Tongue (tissue), 2 donors: ENCODE measurements around the gene BCL3. TPM values are rescaled to one million over a fixed set of nuclear protein-coding genes. Genes with fewer than 3 reads are reported as not detected.

ENCODE experiments used
- DNase-seq: peaks from one replicate; pipeline ENCODE4 v3.0.0-alpha.2; 2015
- total RNA-seq: library from RNA; depleted of rRNA; stranded (reverse); fragments of >200 nt; gene quantifications from one replicate; pipeline ENCODE4 v1.2.3, GENCODE V29; 2014

Gene BCL3
- total RNA-seq, 1 donor from 2014 or later = 8.4 TPM

- DNase-seq = peak; percentile 98
Measured at GRCh38 chr19:44741841-44742329, 6.6 kb upstream of the BCL3 start.

- DNase-seq = no peak
Measured at GRCh38 chr19:44742330-44743061, 6.0 kb upstream of the BCL3 start.

GRCh38 chr19:44744871-44745332 is 3.6 kb upstream of the BCL3 start:
- DNase-seq = no peak

GRCh38 chr19:44745341-44745831 is 3.1 kb upstream of the BCL3 start:
- DNase-seq = peak; percentile 93

DNA sequence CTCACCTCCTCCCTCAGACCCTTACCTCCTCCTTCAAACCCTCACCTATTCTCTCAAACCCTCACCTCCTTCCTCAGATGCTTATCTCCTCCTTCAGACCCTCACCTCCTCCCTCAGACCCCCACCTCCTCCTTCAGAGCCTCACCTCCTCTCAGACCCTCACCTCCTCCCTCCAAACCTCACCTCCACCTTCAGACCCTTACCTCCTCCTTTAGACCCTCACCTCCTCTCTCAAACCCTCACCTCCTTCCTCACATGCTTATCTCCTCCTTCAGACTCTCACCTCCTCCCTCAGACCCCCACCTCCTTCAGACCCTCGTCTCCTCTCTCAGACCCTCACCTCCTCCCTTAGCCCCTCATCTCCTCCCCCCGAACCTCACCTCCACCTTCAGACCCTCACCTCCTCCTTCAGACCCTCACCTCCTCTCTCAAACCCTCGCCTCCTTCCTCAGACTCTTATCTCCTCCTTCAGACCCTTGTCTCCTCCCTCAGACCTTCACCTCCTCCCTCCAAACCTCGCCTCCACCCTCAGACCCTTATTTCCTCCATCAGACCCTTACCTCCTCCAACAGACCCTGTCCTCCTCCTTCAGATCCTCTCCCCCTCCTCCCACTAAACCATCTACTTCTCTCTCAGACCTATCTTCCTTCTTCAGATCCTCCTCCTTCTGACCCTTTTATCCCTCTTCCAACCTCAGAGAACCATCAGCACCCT is 2.5 kb upstream of the BCL3 start:
- DNase-seq = no peak

DNA sequence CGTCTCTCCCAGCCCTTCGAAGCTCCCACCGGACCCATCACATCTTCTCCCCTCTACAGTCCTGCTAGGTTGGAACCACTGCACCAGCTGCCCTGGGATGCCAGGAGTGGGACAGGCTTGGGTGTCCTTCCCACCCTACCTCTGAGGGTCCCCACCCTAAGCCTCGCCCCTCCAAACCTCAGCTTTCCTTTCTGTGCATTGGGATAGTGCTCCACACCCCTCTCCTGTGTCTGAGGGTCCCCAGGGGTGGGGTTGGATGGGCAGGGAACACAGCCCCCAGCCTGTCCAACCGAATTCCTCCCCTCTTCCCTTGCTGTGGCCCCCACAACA is 1.9 kb upstream of the BCL3 start:
- DNase-seq = no peak

DNA sequence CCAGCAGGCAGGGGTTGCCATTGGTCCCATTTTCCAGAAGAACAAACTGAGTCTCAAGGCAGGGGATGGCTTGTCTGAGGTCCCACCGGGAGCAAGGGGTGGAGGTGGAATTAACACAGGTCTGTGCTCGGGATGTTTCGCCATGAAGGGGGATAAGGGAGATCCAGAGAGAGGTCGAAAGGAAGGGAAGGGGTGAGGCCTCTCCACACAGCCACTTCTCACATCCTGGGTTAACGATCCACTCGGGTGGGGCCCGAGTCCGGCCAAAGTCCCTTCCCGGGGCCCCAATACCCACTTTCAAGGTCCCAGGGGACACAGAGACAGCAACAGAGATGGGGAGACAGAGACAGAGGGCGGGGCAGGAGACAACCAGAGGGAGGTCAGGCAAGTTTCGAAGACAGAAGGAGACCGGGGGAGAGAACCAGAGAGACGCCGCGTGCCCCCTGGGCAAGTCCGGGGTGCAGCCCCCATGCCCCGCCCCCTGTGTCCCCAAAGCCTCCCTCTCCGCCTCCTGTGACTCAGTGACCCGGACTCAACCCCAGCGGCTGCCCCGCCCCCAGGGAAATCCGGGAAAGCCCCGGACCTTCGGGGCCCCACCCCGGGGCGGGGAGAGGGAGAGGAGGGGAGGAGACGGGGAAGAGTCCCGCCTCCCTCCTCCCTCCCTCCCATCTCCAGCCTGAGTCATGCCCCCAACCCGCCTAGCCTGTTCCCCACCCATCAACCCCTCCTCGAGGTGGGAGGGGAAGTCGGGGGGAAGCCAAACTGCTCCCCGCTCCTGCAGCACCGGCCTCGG is 1.4 kb upstream of the BCL3 start:
- peak; percentile 93 for DNase-seq

- DNase-seq = peak; percentile 72
Measured at GRCh38 chr19:44747739-44748425, 626 bp upstream of the BCL3 start.

DNA sequence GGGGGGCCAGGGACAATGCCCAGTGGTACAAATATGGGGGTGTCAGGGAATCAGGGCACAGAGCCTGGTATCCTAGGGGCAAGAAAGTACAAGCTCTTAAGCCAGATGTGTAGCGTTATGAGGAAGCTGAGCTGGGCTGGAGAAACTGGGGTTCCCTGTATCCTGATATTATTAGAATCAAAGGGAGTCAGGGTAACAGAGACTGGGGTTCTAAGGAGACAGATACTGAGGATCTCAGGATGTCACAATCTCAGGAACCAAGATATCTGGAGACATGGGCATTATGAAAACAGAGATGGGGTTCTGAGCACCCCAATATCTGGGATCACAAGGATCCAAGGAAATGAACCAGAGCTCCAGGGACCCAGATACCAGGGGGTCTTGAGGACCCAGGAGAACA is 784 bp downstream of the BCL3 start:
- DNase-seq = no peak

GRCh38 chr19:44749994-44750393 is 1.5 kb downstream of the BCL3 start:
- no peak for DNase-seq

DNA sequence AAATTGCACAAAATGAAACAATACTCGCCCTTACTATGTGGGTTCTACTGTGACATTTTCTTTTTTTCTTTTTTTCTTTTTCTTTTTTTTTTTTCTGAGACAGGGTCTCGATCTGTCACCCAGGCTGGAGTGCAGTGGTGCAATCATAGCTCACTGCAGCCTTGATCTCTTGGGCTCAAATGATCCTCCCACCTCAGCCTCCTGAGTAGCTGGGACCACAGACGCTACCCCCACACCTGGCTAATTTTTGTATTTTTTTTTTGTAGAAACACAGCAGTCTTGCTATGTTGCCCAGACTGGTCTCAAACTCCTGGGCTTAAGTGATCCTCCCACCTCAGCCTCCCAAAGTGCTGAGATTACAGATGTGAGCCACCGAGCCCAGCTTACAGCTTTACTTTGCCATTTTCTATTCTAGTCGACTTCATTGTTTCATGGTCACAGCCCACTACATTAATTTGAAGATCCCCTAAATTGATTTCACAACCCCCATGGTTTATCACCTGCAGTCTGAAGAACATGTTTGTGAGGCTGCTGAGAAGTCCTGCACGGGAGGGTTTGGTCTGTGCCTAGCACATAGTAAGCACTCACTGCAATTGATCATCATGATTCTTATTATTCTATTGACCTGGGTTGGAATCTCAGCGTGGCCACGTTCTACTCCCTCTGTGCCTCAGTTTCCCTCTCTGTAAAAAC is 3.8 kb downstream of the BCL3 start:
- DNase-seq = no peak

DNA sequence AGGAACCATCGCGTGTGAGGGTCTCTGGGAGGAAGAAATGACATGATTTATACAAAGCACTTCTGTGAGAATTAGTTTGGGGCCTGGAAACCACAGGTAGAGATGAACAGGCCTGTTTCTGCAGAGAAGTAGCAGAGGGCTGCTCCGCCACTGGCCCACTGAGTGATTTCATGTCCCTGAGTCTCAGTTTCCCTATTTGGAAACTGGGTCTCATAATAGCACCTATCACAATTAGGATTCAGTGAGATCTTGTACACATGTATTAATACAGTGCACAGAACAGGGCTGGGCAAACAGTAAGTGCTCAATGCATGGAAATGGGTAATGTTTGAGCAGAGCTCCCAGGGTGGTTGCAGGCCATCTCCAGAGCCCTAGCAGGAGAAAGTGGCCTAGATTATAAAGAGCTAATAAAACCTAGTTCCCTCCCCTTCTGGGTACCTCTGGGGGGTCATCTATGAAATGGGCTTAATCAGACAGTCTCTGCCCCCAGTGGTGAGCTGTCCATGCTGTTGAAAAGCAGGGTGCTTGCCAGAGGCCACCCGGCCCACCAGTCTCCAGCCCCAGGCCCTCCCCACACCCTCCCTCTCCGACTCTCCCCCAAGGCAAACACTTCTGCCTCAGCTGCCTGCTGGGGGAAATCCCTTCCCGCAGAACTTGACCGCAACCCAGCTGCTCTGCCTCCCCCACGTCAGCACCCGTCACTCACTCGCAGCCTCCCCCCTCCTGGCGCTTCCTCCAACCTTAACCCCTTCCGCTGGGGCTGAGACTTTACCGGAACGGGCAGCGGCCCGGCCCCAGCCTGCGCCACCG is 4.5 kb downstream of the BCL3 start:
- peak; percentile 92 for DNase-seq

DNA sequence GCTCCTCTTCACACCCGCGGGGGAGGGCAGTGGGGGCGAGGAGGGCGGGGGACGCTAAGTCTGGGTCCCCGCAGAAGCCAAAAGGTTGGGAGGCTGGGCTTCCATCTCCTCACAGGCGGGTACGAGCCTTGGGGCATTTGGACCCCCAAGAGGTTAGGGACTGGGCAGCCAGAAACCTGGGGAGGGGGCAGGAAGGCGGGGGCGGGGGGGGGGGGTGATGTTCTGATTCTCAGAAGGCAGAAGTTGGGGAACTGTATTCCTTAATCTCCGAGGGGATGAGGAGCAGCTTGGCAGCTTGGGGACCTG is 5.1 kb downstream of the BCL3 start:
- no peak for DNase-seq

GRCh38 chr19:44753932-44754749 is 5.6 kb downstream of the BCL3 start:
- DNase-seq = peak; percentile 72

DNA sequence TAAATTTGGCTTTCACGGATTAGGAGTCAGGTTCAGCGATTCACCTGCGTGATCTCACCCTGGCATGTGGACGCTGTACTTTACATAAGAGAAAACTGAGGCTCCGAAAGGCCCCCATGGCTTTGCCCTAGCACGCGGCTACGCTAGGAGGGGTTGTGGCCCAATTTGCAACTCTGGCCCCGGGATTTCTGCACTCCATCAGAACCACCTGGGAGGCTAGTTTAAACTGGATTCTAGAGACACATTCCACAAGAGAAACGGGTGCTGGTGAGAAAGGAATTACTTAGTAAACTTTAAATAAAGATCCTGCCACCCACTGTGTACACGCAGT is 6.2 kb downstream of the BCL3 start:
- DNase-seq = no peak

DNA sequence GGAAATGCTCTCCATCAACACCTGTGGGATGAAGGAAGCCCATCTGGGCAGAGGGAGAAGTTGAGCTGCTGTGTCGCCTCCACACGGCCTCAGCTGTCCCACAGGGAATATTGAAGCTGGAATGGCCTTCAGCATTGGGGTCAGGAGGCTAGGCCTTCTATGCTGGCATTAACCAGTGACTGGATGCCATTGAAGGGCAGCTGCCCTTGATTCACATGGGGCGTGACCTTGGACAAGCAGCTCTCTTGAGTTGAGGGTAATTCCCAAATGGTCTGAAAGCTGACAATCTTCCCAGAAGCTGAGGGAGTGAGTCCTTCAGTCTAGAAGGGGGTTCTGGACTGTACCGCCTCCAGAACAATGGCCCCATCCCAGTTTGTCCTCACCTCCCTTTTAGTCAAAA is 6.7 kb downstream of the BCL3 start:
- DNase-seq = no peak

GRCh38 chr19:44756089-44756562 is 7.6 kb downstream of the BCL3 start:
- no peak for DNase-seq

- peak; percentile 72 for DNase-seq
Measured at GRCh38 chr19:44757057-44757734, 8.7 kb downstream of the BCL3 start.
